Immature natural killer cell (primary cell): ENCODE data around the gene PIWIL4. TPM values are rescaled to one million over a fixed set of nuclear protein-coding genes. Genes with fewer than 3 reads are reported as not detected.
"Not testable (repeated sequence)": the region's sequence is repeated elsewhere in the genome, so short reads cannot be mapped to it uniquely, and the experiment has no call there.

Experiments
- DNase-seq, 3 donors: peaks; one replicate each; pipeline ENCODE4 v3.0.0; 2022; ENCODE audit warnings: mixed read lengths in 1 of 3
- H3K27ac Mint-ChIP-seq, 6 donors: one replicate each; pipeline ENCODE4 v1.8.0; 2020; ENCODE audit warnings: mixed read lengths in 6 of 6, mild to moderate bottlenecking in 5 of 6, inconsistent platforms in 4 of 6, moderate library complexity in 3 of 6
- H3K27me3 Mint-ChIP-seq, 3 donors: one replicate each; pipeline ENCODE4 v1.8.0; 2020 to 2021; ENCODE audit warnings: low read depth in 3 of 3, mild to moderate bottlenecking in 3 of 3, mixed read lengths in 3 of 3, moderate library complexity in 3 of 3, inconsistent platforms in 1 of 3
- H3K36me3 Mint-ChIP-seq, 3 donors: one replicate each; pipeline ENCODE4 v1.8.0; 2020; ENCODE audit warnings: mixed read lengths in 3 of 3, inconsistent platforms in 2 of 3, mild to moderate bottlenecking in 2 of 3
- H3K4me1 Mint-ChIP-seq, 2 donors: one replicate each; pipeline ENCODE4 v1.8.0; 2020; ENCODE audit warnings: inconsistent platforms in 2 of 2, mild to moderate bottlenecking in 2 of 2, mixed read lengths in 2 of 2, moderate library complexity in 1 of 2
- H3K4me3 Mint-ChIP-seq, 5 donors: one replicate each; pipeline ENCODE4 v1.8.0; 2020; ENCODE audit warnings: mild to moderate bottlenecking in 5 of 5, mixed read lengths in 5 of 5, inconsistent platforms in 3 of 5, moderate library complexity in 3 of 5
- H3K9me3 Mint-ChIP-seq, 6 donors: one replicate each; pipeline ENCODE4 v1.8.0; 2020; ENCODE audit warnings: mild to moderate bottlenecking in 6 of 6, mixed read lengths in 6 of 6, inconsistent platforms in 4 of 6, moderate library complexity in 3 of 6
- polyA plus RNA-seq, 3 donors: library from polyadenylated mRNA; unstranded; fragments of 300-500 nt; fragmentation: Illumina TruSeq; gene quantifications; one replicate each; pipeline ENCODE4 v1.2.3, GENCODE V29; 2021

PIWIL4 gene
- polyA plus RNA-seq, 3 donors from 2014 or later = 0.85 TPM; not detected in 2

DNA sequence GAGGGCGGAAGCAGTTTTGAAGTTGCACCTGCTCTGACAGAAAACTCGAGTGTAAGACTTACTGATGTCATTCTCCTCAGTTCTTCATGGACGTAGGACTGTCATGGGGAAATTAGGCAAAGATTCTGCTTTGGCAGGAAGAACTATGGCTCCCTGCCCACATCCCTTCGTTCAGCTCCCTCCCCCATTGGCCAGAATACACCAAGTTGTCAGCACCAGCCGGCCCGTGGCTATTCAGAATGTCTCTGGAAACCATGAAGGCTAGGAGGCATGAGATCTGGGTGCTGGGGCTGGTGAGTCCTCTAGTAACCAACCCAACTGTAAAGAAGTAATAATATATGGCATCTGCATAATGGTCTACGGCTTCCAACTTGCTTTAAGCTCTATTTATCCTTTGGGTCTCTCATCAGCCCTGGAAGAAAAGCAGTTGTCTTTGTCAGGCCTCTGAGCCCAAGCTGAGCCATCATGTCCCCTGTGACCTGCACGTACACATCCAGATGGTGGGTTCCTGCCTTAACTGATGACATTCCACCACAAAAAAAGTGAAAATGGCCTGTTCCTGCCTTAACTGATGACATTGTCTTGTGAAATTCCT lies 74.1 kb downstream of the PIWIL4 start:
- Mint-ChIP-seq H3K9me3 (no peaks in the 10 kb centered on the region), H3K4me3 (no peak overlapping the region)

GRCh38 chr11:94643186-94643585 lies 76.0 kb downstream of the PIWIL4 start:
- not testable (repeated sequence) for DNase-seq, H3K27ac Mint-ChIP-seq, H3K9me3 Mint-ChIP-seq, H3K27me3 Mint-ChIP-seq, H3K36me3 Mint-ChIP-seq, H3K4me3 Mint-ChIP-seq
- peaks cover 5 to 10% of the 10 kb centered on the region in 2 donors for H3K4me1 Mint-ChIP-seq

More for the DNA sequence above, 74.1 kb downstream of the PIWIL4 start:
- no peak for DNase-seq
- H3K27ac Mint-ChIP-seq = no peak overlapping the region
- H3K36me3 Mint-ChIP-seq = no peaks in the 10 kb centered on the region
- peaks cover 5 to 11% of the 10 kb centered on the region in 2 donors for H3K4me1 Mint-ChIP-seq
- peaks cover 0 to 8% (median 2%) of the 10 kb centered on the region in 3 donors for H3K27me3 Mint-ChIP-seq

DNA sequence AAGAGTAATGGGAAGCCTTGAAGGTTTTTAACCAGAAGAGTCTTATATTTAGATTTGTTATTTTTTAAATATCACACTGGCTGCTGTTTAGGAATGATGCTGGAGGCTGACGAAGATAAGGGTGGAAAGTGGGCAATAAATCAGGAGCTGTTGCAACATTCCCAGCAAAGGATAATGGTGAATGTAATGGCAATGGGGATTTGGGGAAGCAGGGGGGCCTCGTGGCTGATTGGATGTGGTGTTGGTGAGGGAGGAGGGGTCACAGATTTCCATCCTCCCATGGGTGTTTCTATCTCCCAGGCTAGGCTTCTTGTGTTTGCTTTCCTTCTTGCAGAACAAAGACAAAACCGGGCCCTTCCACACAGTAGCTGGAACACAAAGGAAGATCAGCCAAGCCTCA lies 80.8 kb downstream of the PIWIL4 start:
- H3K36me3 Mint-ChIP-seq = no peaks in the 10 kb centered on the region
- H3K4me3 Mint-ChIP-seq = no peak overlapping the region
- H3K4me1 Mint-ChIP-seq = no peaks in the 10 kb centered on the region
- no peaks in the 10 kb centered on the region for H3K9me3 Mint-ChIP-seq
- H3K27ac Mint-ChIP-seq = no peak overlapping the region
- H3K27me3 Mint-ChIP-seq = peaks cover 1 to 4% (median 2%) of the 10 kb centered on the region in 3 donors
- no peak for DNase-seq

DNA sequence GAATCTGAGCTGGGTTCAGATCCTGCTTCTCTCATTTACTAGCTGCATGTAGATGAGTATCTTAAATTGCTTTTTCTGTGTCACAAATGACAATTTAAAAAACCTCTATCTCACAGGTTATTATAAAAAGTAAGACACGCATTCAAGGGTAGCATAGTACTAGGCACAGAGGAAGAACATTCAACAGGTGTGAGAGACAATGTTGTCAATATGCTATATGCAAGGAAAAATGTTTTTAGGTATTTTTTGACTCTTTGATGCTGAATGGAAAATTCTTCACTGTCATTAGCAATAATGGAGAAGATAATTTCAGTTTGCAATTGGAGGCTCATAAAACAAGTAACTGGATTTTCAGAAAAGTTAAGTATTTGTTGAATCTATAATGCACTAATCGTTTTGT lies 81.6 kb downstream of the PIWIL4 start:
- no peak for DNase-seq
- Mint-ChIP-seq H3K36me3 (no peaks in the 10 kb centered on the region), H3K4me1 (no peaks in the 10 kb centered on the region), H3K9me3 (no peaks in the 10 kb centered on the region), H3K4me3 (no peak overlapping the region), H3K27me3 (peaks cover 1 to 2% (median 2%) of the 10 kb centered on the region in 3 donors), H3K27ac (no peak overlapping the region)

- Mint-ChIP-seq H3K27ac (no peak overlapping the region), H3K27me3 (peaks cover 1 to 2% (median 2%) of the 10 kb centered on the region in 3 donors), H3K4me1 (no peaks in the 10 kb centered on the region), H3K36me3 (no peaks in the 10 kb centered on the region), H3K9me3 (no peaks in the 10 kb centered on the region), H3K4me3 (no peak overlapping the region)
- DNase-seq = no peak
Observed at GRCh38 chr11:94649254-94649653, 82.1 kb downstream of the PIWIL4 start.

- Mint-ChIP-seq H3K9me3 (no peaks in the 10 kb centered on the region), H3K36me3 (no peaks in the 10 kb centered on the region), H3K27ac (no peak overlapping the region), H3K27me3 (peaks cover 0 to 4% (median 2%) of the 10 kb centered on the region in 3 donors), H3K4me1 (no peaks in the 10 kb centered on the region), H3K4me3 (no peak overlapping the region)
- no peak for DNase-seq
Observed at GRCh38 chr11:94649964-94650623, 82.9 kb downstream of the PIWIL4 start.

DNA sequence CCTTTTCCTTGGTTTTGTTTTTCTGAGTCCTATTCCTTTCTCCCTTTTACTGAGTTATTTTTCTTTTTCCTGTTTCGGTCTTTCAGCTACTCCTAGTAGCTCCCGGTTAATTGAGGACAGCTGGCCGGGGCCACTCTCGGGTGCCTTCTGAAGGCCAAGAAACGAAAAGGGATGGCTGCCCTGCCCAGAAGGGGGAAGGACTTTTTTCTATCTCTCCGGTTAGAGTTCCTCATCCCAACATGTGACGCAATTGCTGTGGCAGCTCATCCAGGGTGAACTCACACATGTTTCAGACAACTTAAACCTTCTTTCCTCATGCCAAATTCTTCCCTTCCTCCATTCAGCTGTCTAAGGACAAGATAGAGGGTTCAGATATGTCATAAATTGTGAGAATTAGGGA lies 83.6 kb downstream of the PIWIL4 start:
- Mint-ChIP-seq H3K9me3 (no peaks in the 10 kb centered on the region), H3K4me3 (no peak overlapping the region), H3K4me1 (no peaks in the 10 kb centered on the region), H3K27me3 (peaks cover 0 to 4% (median 0%) of the 10 kb centered on the region in 3 donors), H3K27ac (no peak overlapping the region), H3K36me3 (no peaks in the 10 kb centered on the region)
- no peak for DNase-seq

GRCh38 chr11:94652735-94653284 lies 85.6 kb downstream of the PIWIL4 start:
- Mint-ChIP-seq H3K27ac (no peak overlapping the region), H3K4me1 (no peaks in the 10 kb centered on the region), H3K27me3 (peaks cover 0 to 6% (median 3%) of the 10 kb centered on the region in 3 donors), H3K4me3 (no peak overlapping the region), H3K36me3 (no peaks in the 10 kb centered on the region), H3K9me3 (no peaks in the 10 kb centered on the region)
- no peak for DNase-seq

GRCh38 chr11:94653561-94653960 lies 86.4 kb downstream of the PIWIL4 start:
- Mint-ChIP-seq H3K4me1 (no peaks in the 10 kb centered on the region), H3K9me3 (no peaks in the 10 kb centered on the region), H3K36me3 (no peaks in the 10 kb centered on the region), H3K4me3 (no peak overlapping the region), H3K27me3 (peaks cover 0 to 6% (median 3%) of the 10 kb centered on the region in 3 donors), H3K27ac (no peak overlapping the region)
- DNase-seq = no peak

DNA sequence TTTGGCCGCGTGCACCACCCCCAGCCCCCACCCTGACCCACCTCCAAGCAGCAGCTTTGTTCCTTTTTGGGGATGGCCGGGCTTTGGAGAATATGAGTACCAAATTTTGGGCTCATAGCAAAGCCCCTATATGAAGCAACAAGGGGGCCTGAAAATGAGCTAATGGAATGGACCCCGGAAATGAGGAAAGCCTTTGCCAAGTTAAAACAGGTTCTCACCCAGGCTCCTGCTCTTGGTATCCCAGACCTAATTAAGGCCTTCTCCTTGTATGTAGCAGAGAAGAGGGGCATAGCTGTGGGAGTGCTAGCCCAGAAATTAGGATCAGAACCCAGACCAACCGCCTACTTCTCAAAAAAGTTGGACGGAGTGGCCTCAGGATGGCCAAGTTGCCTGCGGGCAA lies 87.0 kb downstream of the PIWIL4 start:
- H3K4me1 Mint-ChIP-seq = no peaks in the 10 kb centered on the region
- H3K9me3 Mint-ChIP-seq = no peaks in the 10 kb centered on the region
- H3K4me3 Mint-ChIP-seq = no peak overlapping the region
- H3K27ac Mint-ChIP-seq = no peak overlapping the region
- H3K27me3 Mint-ChIP-seq = peaks cover 0 to 8% (median 6%) of the 10 kb centered on the region in 3 donors
- DNase-seq = no peak
- no peaks in the 10 kb centered on the region for H3K36me3 Mint-ChIP-seq

GRCh38 chr11:94655291-94655690 lies 88.1 kb downstream of the PIWIL4 start:
- Mint-ChIP-seq H3K4me3 (no peak overlapping the region), H3K4me1 (no peaks in the 10 kb centered on the region), H3K27me3 (peaks cover 0 to 8% (median 6%) of the 10 kb centered on the region in 3 donors), H3K36me3 (no peaks in the 10 kb centered on the region), H3K9me3 (no peaks in the 10 kb centered on the region), H3K27ac (no peak overlapping the region)
- no peak for DNase-seq

GRCh38 chr11:94655956-94656355 lies 88.8 kb downstream of the PIWIL4 start:
- Mint-ChIP-seq H3K36me3 (no peaks in the 10 kb centered on the region), H3K4me3 (no peak overlapping the region), H3K9me3 (no peaks in the 10 kb centered on the region), H3K4me1 (no peaks in the 10 kb centered on the region), H3K27me3 (peaks cover 0 to 8% (median 6%) of the 10 kb centered on the region in 3 donors), H3K27ac (no peak overlapping the region)
- no peak for DNase-seq

- no peaks in the 10 kb centered on the region for H3K9me3 Mint-ChIP-seq
- no peak overlapping the region for H3K4me3 Mint-ChIP-seq
- DNase-seq = no peak
- no peaks in the 10 kb centered on the region for H3K36me3 Mint-ChIP-seq
- no peaks in the 10 kb centered on the region for H3K4me1 Mint-ChIP-seq
- peaks cover 0 to 8% (median 6%) of the 10 kb centered on the region in 3 donors for H3K27me3 Mint-ChIP-seq
- H3K27ac Mint-ChIP-seq = no peak overlapping the region
Observed at GRCh38 chr11:94656968-94657367, 89.8 kb downstream of the PIWIL4 start.

- Mint-ChIP-seq H3K36me3 (no peaks in the 10 kb centered on the region), H3K9me3 (no peaks in the 10 kb centered on the region), H3K27me3 (peaks cover 0 to 7% (median 6%) of the 10 kb centered on the region in 3 donors), H3K4me3 (no peak overlapping the region), H3K27ac (no peak overlapping the region), H3K4me1 (no peaks in the 10 kb centered on the region)
- no peak for DNase-seq
Observed at GRCh38 chr11:94657629-94658028, 90.5 kb downstream of the PIWIL4 start.
